Stimulated activated CD4-positive, alpha-beta T cell treated with anti-CD3 and anti-CD28 coated beads, Interleukin-4, amount 100 ng/mL, for 48 hours (primary cell): ENCODE measurements around the gene DGCR2.

Source experiments
- DNase-seq, 2 donors: peaks; one replicate each; pipeline ENCODE4 v3.0.0-alpha.2; 2020; ENCODE audit warnings: low read depth in 2 of 2

The DGCR2 gene

DNA sequence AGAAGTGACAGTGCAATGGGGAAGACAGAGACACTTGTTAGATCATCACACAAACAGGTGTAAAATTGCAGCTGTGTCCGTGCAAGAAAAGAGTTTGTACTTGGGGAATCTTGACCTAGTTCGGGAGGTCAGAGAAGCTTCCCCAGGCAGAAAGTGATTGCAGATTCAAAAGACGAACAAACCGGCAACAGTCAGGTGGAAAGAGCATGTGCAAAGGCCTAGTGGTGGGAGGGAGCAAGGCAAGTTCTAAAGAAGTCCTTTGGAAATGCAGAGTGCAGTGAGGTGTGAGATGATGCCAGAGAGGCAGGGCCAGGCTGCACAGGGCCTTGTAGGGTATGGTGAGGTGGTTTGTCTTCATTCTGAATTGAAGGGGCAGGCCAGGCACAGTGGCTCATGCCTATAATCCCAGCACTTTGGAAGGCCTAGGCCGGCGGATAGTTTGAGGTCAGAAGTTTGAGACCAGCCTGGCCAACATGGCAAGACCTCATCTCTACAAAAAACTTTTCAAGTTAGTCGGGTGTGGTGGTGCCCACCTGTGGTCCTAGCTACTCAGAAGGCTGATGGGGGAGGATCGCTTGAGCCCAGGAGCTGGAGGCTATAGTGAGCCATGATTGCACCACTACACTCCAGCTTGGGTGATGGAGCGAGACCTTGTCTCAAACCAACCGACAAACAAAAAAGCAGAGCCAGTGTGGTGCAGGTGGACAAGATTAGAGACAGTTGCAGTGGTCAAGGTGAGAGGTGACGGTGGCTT lies 24.2 kb upstream of the DGCR2 start:
- DNase-seq = no peak

DNA sequence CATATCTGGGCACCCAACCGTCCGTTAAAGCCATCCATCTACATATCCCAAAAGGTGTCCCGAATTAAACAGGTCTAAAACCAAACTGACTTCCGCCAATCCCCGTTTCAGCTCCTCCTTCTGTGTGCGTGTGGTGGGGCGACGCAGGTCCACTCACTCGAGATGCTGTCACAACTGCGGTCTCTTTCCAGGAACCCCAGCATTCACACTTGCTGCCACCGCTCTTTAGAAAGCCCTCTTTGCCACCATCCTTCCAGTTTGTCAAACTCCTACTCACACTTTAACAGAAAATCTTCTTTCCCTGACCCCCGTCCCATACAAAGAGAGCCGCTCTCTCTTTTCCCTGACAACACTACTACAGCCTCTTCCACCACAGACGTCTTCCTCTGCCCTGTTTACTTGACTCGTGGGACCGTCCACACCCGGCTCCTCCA lies 21.8 kb upstream of the DGCR2 start:
- DNase-seq = peak; percentile 19 to 30

DNA sequence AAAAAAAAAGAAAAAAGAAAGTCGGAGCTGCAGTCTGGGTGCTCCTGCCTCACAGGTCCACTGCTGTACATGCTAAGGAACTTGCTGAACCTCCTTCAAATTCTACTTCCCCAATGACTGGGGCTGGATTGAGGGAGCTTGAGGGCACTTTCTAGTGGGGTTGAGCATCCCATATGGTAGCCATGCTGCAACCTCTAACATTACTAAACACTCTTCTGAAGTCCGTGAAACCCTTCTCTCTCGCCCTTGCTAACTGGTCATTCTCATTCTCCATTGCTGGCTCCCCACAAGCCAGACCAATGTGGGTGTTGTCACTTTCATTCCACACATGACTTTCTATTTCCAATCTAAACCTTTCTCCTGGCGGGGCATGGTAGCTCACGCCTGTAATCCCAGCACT lies 21.0 kb upstream of the DGCR2 start:
- DNase-seq = no peak

DNA sequence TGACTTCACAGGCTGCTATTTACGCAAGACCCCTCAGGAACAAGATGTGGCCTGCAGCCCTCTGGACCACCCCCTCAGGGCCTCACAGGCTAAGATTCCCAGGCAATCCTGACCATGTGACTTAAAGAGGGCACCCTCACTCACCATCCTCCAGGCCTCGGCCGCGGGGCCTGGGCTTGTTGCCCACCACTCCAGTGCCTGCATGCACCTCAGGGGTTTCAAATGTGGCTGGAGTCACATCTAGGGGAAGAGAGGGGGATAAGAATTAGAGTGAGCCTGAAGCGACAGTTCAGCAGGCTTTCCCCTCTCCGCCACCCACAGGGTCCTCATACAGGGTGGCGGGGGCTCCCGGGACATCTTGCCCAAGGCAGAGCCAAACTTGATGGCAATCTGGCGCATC lies 20.2 kb upstream of the DGCR2 start:
- DNase-seq = no peak

DNA sequence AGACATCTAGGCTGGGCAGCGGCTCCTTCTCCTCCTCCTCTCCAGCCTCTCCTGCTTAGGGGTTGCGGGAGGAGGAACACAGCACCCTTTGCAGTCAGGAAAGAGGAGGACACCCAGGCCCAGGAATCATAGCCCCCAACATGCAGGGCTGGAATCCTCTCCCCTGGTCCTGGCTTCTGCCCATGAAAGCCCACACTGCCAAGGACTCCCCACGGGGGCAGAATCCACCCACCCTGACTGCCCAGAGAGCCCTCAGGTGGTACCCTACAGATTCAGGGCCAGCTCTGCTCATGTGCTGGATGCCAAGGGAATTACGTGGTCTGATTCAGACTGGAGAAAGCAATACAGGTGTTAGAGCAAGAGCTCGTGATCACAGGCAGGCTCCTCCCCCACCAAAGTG lies 17.8 kb upstream of the DGCR2 start:
- no peak for DNase-seq

DNA sequence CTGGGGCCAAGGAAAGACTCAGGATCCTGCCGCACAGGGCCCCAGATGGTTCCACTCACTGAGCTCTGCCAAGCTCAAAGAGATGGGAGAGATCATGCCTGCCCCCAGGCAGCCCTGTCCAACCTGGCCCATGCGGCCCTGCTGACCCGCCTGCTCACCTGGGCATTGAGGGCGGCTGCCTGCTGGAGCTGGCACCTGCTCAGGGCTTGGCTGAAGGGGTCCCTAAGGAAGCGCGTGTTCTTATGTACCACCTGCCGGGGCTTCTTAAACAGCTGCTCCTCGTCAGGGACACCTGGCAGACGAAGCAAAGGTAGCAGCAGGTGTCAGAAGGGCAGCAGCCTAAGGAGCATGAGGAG lies 16.8 kb upstream of the DGCR2 start:
- DNase-seq = no peak

DNA sequence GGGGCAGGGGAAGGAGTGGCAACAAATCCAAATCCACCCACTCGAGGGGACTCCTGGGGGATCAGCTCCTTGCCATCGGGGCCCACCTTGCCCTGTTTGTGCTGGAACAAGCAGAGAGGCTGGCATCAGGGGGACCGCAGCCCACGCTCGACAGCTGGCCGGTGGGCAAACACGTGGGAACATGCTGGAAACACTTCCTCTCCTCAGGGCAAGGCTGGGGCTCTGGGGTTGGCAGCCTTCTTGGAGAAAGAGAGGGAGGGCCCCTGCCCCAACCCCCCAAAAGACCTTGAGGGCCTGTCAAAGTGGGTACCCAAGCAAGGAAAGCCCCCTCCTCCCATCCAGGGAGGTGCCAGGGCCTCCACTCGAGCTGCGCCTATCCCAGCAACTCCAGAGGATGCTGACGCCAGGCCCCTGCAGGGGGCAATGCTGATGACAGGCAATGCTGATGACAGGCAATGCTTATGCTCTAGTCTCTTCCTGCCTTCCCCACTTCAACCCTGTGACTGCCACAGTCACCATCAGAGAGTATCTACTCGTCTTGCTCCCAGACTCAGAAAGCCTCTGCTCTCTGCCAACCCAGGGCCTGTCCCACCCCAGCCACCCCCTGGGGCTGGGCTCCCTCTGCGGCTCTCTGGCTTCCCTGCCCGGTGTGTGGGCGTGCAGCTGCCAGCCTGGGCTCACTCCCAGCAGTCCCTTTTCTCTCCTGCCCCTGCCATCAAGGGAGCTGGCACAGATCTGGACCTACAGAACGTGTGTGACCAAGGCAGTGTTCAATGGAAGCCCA lies 16.2 kb upstream of the DGCR2 start:
- no peak for DNase-seq

DNA sequence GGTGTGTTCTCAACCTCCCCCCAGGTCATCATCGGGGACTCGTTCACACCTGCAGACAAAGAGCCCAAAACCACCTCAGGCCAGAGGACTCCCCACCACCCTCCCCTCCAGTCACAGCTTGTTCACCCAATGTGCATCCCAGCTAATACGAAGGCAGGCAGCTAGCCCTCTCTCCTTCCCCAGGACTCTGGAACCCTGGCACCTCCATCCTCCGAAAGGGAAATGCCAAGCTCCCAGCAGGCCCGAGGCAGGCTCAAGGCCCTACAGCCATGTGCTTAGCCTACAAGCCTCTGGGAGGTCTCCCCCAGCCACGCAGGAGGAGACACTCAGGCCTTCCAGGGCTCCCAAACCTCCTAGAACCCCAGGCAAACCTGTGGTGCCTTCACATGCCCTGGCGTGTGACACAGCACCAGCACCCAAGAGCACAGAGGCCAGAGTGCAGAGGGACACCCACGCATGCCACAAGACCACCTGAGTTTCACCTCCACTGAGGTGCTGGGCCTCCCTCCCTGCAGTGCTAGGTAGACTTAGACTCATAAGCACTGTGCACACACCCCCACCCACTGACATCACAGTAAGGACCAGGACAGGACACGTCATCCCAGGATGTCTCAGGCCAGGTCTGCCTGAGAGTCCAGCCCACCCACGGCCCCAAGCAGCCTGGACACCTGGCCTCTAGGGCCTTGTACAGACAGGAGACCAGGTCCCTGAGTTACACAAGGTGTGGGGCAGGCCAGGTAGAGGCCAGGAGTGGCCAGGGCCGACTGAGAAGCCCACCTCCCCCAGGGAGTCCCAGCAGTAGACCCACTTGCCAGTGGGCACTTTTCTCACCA lies 15.4 kb upstream of the DGCR2 start:
- DNase-seq = no peak

DNA sequence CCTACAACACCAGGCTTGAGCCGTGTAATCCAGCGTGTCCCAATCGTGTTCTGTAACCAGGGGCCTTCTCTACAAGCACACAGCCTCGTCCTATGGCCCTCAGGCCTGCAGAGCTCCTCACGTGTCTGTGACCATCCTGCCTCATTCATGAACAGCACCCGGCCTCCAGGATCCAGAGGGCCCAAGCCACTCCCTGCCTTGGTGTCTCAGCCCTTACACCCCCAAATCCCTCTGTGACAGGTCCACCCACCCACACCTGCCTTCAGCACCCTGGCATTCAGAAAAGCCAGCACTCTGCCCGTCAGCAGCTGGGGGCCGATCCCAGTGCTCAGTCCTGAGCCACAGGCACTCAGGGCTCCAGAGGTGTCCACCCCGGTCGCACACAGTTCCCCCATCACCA lies 14.7 kb upstream of the DGCR2 start:
- no peak for DNase-seq

DNA sequence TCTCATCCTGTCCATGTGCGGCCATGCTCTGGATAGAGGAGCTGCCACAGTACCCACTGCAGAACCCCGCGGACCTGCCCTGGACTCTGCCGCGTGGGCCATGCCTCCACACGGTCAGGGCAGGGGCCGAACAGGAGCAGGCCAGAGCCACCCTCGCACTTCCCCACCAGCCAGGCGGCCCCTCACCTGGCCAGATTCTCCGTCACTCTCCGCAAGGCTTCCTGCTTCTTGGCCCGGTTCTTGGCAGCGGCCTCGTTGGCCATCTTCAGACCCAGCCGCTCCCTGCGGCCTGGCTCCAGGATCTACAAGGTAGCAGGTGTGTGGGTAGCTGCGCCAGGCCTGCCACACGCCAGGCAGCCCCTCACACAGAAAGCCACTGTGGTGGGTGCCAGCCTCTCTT lies 12.7 kb upstream of the DGCR2 start:
- DNase-seq = no peak

DNA sequence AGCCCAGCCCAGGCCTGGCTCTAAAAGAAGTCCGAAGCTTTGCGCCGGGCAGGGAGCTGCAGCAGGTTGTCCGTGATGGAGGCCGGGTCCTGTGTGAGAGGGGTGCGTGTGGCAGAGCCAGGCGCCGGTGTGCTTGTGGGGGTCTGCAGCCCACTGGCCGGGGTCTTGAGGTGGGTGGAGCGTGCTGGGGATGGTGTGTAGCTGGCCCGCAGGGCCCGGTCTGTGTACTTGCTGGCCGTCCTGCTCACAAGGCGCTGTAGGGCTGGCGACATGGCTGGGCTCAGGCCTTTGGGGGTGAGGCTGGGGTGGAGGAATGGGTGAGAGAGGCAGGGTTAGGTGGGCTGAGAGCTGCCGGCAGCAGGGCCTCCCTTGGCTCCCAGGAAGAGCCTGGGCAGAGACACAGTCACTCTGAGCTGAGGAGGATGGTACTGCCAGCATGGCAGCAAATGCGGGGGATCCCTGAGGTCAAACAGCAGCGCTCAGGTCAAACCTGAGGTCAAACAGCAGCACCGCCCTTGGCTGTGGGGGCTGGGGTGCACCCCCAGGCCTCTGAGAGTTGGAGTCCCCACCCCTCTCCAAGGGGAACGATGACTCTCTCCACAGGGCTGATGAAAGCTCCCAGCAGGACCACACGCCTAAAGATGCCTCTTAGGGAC lies 12.1 kb upstream of the DGCR2 start:
- DNase-seq = no peak

DNA sequence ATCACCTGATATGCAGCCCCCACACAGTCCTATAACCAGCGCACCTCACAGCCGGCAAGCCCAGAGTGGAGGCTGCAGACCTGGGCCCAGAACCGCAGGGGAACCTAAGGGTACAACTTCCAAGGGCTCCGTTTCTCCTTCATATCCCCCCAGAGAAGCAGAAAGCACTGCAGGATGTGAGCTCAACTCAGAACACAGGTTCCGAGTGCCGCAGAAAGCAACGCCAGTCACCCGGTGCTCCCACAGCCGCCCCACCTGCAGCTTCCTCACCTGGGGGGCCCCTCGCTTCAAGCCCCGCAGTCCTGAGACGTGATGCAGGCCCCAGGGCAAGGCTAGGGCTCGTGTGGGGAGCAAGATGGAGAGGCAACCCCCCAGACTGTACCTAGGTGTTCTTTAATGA lies 11.3 kb upstream of the DGCR2 start:
- no peak for DNase-seq

DNA sequence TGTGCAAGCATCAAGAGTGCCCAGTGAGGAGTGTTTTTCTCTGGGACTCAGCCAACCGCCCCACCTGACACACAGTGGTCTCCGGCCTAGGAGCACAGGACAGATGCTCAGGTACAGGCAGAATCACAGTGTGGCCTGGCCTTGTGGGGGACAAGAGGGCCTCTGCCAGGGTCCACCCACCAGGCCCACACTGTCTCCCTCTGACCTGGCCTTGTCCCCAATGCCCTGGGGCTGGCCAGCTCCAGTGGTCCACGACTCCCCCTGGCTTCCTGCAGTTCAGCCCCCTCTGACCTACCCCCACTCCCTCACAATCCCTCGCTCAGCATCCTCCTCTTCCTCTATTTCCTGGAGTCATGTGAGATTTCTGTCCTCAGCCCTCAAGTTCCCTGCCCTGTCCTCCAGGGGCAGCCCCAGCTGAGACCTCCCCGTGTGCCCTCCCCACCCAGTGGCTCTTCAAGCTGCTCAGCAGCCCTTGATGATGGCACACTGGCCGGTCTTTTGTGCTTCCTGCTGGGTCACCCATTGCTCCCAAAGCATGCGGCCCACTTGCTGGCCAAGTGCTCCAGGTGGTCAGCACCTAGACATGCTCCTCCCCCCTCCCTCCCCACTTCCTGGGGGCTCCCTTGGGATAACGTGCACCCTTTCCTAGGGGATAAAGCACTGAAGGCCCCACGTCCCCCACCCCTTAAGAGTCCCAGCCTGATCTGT lies 10.6 kb upstream of the DGCR2 start:
- no peak for DNase-seq

DNA sequence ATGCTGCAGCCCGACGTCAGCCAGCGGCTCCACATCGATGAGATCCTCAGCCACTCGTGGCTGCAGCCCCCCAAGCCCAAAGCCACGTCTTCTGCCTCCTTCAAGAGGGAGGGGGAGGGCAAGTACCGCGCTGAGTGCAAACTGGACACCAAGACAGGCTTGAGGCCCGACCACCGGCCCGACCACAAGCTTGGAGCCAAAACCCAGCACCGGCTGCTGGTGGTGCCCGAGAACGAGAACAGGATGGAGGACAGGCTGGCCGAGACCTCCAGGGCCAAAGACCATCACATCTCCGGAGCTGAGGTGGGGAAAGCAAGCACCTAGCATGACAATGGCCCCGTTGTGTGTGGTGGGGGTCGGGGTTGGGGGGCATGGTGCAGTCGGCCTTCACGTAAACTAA lies 9.9 kb upstream of the DGCR2 start:
- no peak for DNase-seq

DNA sequence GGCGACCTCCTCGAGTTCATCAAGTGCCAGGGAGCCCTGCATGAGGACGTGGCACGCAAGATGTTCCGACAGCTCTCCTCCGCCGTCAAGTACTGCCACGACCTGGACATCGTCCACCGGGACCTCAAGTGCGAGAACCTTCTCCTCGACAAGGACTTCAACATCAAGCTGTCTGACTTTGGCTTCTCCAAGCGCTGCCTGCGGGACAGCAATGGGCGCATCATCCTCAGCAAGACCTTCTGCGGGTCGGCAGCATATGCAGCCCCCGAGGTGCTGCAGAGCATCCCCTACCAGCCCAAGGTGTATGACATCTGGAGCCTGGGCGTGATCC lies 9.4 kb upstream of the DGCR2 start:
- DNase-seq = no peak

DNA sequence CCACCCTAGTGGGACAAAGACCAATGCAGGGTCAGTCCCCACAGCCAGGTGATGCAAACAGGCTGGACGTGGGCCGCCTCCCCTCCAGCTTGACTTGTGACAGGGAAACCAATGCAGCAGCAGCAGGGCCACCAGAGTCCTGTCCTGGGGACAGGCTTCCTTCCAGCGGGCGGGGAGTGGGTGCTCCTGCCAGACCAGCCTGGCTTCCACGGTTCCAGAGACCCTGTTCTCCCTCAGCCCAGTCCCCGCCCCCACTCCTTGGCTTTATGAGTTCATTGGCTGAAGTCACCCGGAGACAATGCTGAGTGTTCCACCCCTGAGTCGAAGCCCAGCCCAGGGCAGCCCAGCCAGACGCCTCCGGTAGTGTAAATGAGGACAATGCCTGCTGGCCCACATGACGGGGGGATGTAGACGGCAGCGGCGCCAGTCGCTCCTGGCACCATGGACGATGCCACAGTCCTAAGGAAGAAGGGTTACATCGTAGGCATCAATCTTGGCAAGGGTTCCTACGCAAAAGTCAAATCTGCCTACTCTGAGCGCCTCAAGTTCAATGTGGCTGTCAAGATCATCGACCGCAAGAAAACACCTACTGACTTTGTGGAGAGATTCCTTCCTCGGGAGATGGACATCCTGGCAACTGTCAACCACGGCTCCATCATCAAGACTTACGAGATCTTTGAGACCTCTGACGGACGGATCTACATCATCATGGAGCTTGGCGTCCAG lies 8.9 kb upstream of the DGCR2 start, which contains the start of gene TSSK2:
Gene TSSK2, plus strand, starts transcription at position 350 of the 726 bp plus-strand sequence. Its CDS starts 92 bp downstream, at position 442.
- DNase-seq = no peak

DNA sequence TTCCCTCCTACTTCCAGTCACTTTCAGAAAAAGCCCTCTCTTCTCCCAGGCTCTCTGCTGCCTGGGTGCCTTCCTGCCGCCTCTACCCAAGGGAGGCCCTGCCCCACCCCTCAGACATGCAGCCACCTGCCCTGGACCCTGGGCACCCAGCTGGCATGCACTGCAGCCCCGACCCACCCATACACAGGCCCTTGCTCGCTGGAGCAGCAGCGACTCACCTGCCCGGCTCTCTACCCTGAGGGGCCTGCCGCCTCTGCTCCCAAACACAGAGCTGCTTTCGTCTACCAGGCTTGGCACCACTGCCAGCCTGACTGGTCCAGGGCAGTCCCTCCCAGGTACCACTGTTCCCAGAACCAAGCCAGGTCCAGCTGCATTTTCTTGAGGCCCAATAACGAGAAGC lies 7.7 kb upstream of the DGCR2 start:
- no peak for DNase-seq

DNA sequence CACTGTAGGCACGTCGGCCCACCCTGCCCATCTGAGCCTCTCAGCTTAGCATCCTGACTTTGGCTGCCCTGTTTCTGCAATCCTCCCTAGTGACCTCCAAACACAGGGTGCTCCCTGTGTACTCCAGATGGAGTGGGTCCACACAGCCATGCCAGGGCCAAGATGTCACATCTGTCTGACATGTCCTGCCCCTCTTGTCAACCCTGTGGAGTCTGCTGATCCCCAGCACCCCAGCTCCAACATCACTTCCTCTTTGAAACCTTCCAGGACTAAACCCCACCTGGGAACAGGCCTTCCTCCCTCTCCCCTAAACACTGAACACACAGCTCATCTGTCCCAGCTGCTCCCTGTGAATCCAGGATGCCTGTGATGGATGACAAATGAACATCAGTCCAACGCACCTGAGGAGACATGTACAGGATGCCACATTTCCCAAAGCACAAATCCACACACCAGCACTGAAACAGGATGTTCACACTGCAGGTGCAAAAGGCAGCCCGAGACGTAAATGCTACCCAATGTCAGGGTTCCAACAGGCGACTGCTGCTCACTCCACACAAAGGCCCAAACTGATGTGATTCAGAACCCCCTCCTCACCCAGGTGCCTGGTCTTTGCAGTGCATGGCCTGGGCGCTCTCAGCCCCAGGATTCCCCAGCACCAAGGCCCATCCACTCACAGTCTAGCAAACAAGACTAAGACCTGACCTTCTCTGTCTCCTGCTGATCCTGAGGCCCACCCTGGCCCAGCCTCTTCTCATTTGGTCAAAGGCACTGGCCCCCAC lies 6.9 kb upstream of the DGCR2 start:
- DNase-seq = no peak

DNA sequence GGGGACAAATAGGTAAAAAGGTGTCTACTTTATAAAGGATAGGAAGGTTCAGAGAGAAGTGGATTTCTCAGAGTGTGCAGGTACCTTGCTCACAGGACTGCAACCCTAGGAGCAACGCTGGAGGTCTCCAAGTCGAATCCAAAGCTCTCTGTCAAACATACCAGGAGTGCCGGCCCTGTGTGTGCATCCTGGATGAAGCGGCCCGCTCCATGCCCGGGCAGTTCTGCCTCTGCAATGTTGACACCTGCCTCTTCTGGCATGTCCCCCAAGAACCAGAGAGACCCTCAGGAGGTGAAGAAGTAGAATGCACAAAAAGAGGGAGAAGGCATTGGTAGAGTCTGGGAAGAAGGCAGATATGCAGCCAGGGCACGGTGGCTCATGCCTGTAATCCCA lies 5.8 kb upstream of the DGCR2 start:
- no peak for DNase-seq
